HG02610 (cell line): ENCODE measurements around the gene INHBB.

ENCODE experiments used
- ATAC-seq: cut with Tn5 transposase; IDR thresholded peaks from one replicate; pipeline ENCODE4 v1.9.1; 2021; ENCODE audit warnings: mild to moderate bottlenecking, moderate library complexity; ENCODE audit not compliant: unreplicated experiment

The INHBB gene

GRCh38 chr2:120354935-120355779, 9.2 kb downstream of the INHBB start:
- no peak for ATAC-seq

DNA sequence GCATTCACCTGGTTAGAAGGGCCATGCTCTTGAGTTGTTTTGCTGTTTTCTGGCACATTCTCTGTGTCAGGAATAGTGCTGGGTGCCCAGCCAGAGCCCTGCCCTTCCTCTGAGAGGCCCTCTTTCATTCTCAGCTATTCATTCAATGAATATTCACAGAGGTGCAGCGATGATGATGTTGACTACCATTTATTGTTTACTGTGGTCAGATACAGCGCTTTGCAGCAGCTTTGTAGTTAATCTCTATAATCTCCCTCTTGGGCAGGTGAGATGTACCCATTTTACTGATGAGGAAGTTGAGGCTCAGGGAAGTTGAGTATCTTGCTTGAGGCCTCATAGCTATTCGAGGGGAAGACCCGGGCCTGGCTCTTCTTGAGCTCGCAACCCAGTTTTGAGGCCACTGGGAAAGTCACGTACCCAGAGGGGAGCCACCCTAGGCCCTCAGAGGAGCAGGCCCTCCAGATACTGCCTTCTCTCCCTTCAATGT, 9.9 kb downstream of the INHBB start:
- no peak for ATAC-seq

GRCh38 chr2:120357768-120358167, 11.8 kb downstream of the INHBB start:
- ATAC-seq: no peak

GRCh38 chr2:120358734-120359465, 13.0 kb downstream of the INHBB start:
- no peak for ATAC-seq

DNA sequence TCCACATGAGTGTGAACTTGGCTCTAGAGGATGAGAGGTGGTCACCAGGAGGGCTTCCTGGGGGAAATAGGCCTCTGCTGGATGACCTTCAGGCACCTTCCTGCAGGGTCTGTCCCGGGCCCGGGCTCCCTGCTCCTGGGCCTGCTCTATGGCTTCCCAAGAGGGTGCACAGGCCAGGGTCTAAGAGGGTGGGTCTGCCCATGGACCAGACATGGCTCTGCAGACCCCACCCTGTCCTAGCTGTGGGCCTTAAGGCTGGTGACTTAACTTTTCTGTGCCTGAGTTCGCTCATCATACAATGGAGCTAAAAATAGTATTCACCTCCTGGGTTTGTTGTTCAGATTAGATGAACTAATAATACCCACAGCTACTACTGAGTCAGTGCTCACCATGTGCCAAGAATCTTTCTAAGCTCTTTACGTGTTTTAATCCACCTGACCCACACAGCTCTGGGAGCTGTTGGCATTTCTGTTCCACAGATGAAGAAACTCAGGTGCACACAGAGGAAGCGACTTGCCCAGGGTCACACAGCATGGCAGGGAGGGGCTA, 14.4 kb downstream of the INHBB start:
- no peak for ATAC-seq

DNA sequence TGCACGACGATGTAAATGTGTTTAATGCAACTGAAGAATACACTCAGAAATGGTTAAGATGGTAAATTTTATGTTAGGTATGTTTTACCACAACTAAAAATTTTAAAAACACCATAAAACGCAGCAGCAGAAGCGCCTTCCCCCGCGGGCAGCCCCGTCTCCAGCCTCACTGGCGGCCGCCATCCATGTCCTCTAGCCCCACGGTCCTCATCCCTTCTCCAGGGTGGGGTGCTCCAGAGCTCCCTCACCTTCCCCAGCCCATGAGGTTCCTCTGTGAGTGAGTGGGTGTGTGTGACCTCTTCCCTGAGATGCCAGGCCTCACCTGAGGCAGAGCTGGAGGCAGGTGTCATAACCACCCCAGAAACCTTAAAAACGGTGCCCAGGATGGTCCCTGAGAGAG, 17.0 kb downstream of the INHBB start:
- no peak for ATAC-seq

DNA sequence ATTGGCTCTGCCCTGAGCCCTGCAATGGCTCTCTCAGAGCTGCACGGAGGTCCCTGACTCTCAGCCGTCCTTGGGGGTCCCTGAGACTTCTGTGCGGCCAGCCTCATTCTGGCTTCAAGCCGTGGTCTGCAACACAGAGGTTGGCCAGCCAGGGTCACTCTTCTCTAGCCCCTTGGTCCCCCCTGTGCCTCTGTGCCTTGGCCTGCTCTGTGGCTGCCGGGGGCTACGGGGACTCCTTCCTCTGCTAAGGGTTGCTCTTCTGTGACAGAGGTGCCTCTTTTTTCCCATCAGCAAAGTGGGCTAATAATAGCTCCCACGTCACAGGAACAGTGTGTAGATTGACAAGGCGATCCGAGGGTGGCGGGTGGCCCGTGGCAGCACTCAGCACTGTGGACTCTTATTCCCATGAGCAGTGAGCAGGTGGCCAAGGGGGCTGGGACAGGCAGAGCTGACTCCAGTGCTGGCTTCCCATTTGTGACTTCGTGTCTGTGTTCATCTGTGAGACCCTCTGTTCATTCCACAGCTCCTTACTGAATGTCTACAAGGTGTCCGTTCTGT, 19.4 kb downstream of the INHBB start:
- ATAC-seq: no peak

- no peak for ATAC-seq
Observed at GRCh38 chr2:120366698-120367097, 20.8 kb downstream of the INHBB start.

GRCh38 chr2:120367221-120367620, 21.3 kb downstream of the INHBB start:
- ATAC-seq: no peak

DNA sequence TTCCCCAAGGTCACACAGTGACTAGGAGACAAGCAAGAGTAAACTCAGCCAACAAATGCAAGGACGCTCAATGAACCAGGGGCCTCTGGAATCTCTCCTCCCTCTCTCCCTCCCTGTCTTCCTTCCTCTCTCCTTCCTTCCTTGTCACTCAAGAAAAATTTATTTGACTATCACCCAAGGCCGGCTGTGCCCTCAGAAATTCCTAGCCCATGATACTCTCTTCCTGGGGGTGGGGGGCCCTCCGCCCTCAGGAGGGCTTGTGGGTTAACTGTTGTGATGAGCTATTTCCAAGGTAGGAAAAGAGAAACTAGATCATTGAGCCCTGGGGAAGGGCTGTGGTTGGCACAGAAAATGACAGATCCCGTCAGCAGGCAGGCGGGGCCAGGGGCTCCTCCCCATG, 21.7 kb downstream of the INHBB start:
- ATAC-seq: no peak

DNA sequence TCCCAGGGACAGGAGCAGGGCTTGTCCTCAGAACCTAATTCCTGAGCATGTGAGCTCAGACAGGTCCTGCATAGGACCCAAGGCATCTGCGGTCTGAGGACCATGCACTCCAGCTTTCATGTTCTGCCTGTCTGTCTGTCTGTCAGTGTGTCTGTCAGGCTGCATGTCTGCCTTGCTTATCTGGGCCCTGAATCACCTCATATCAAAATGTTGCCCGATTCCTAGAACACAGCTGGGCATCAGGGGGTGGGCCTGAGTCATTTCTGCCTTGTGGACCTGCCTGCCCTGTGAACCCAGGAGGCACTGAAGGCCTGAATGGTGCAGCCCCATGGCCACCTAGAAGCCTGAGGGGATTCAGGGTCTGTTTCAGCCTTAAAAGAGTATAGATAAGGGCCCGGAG, 22.1 kb downstream of the INHBB start:
- ATAC-seq: no peak

DNA sequence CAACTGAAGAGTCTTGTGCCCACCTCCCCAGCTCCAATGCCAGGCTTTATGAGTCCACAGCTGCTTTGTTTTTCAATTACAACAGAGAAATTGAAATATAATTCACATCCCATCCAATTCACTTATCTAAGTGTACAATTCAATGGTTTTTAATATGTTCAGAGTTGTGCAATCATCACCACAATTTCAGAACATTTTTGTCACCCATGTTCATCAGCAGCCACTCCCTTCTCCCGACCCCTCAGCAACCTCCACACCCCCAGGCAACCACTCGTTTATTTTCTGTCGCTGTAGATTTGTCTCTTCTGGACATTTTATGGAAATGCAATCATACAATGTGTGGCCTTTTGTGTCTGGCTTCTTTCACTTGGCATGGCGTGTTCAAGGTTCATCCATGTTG, 23.3 kb downstream of the INHBB start:
- no peak for ATAC-seq

GRCh38 chr2:120371969-120372625, 26.2 kb downstream of the INHBB start:
- no peak for ATAC-seq

- ATAC-seq: no peak
Observed at GRCh38 chr2:120372816-120373215, 26.9 kb downstream of the INHBB start.

- ATAC-seq: no peak
Observed at GRCh38 chr2:120373424-120373823, 27.5 kb downstream of the INHBB start.

DNA sequence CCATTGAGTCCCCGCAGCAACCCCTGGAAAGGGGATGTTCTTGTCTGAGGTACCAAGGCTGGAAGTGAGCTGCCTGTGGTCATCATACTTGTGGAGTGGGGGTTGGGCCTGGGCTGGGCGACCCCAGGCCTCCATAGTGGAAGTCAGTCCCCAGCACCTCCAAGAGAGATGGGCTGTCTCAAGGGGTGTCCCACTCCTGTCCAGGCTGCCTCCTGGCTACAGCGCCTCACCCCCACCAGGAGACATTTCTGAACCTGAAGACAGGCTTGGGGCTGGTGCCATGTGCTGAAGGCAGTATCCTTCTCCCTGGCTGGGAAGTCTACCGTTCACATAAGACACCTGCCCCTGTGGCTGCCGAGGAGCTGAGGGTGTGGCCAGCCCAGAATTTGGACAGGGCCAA, 28.9 kb downstream of the INHBB start:
- ATAC-seq: no peak

DNA sequence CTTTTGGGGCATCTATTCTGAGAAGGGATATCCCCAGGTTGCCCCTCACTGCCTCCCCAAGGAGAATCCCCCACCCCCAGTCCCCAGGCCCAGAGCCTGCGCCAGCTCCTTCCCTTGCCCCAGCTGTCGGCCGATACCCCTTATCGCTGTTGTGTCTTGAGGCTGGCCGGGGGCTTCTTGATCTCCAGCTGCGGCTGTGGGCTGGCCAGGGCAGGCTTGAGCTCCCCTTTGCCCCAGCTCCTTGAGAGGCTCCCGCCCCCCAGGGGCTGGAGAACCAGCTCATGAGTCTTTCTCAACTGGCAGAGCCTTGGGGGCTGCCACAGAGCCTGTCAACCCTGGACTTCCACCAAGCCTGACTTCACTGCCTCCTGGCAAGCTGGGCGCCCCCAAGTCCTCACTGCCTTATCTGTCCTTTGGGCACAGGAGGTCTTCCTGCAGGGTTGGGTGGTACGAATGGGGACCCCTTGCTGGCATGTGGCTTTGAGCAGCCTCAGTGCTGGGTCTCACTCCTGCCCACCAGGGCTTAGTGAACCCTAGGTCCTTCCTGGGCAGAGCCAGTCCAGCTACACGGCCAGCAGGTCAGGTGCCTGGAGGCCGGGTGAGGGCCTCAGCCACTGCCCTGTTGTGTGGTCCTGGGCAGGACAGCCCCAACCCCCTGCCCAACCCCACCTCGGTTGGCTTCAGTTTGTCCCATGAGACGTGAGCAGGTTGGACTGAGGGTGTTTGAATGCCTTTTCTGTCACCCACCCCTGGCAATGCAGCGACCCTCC, 29.5 kb downstream of the INHBB start:
- ATAC-seq: no peak

- ATAC-seq: no peak
Observed at GRCh38 chr2:120376101-120376500, 30.2 kb downstream of the INHBB start.

GRCh38 chr2:120376679-120377640, 31.0 kb downstream of the INHBB start:
- no peak for ATAC-seq
